ENCODE measurements around the gene DBNDD1.

GRCh38 chr16:89962754-89963498, 56.3 kb downstream of the DBNDD1 start:
- TF ChIP-seq CTCF (IDR thresholded peaks at IDR 0.05) (no peak), POLR2A (IDR thresholded peaks at IDR 0.05) (no peak)

All from thyroid gland (tissue), 4 donors.